TTC549 (cell line): ENCODE data around the gene TMEM231.

Source experiments
- FAIRE-seq: peaks from 2 replicates; lab custom pipeline; 2012; peaks lifted over from hg19 to GRCh38; lab: Jason Lieb, UNC

TMEM231 gene

GRCh38 chr16:75488322-75488721 lies 67.7 kb downstream of the TMEM231 start:
- no peak for FAIRE-seq
